CD4-positive, alpha-beta T cell treated with Interleukin-21 for 1 hour (primary cell): ENCODE results near the gene ZFHX3.

ENCODE experiments used
- DNase-seq: peaks from one replicate; pipeline ENCODE4 v3.0.0-alpha.2; 2020

Gene ZFHX3

DNA sequence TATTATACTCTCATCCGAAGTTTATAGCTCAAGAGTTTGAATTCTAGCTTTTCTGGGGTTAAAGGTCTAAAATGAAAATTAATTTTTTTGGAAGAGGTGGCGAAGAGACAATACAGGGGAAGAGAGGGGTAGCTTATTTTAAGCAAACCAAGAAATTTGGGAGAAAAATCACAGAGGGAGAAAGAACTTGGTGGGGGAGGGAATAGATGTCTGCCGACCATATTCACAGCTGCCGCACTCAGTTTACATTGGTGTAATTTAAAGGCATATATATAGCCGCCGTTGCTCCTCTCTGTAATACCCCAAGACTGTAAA lies 6.5 kb upstream of the ZFHX3 start:
- DNase-seq = no peak

DNA sequence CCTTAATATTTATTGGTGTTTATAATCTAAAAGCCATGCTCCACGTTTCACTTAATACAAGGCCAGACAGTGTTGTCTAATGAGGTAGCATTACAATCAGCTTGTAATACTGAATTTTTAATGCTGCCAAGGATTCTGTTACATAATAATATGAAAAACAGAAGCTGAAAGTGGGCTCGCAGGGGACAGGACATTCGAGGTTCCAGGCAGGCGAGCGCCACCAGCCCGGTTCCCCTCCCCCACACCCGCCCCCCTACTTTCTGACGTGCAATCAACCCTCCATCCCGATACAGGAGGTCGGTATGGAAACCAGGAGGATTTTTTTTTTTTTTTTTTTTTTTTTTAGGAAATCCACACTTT lies 6.2 kb upstream of the ZFHX3 start:
- no peak for DNase-seq

DNA sequence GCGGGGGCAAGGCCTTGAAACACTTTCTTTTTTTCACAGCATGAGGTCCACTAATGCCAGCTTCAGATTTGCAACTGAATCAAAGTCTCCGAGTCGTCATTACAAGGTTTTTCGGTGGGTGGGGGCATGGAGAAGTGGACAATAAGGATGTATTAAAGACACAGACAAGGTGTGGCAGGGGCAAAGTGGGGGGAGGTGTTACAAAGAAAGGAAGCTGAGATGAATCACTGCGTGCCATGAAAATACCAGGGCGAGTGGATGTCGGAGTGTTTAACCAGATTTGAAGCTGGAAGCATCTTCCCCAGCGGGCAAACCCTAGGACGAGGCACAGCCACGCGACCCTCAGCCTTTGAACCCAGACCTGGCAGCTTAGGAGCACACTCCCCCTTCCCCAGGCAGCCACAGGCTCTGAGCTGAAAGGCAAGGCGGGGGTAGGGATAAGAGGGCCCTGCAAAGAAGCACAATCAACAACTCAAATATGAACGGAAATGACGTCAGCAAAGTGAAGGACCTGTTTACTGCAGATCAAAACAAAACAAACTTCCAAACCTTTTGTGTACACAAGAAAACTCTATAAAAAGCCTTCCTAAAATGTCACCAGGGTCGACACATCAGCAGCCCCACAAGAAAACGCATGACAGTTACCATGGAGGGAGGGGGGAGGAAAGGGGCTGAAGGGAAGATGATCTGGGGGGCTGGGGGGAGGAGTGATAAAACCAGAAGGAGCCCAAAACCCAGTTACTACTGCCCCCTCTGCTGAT lies 5.6 kb upstream of the ZFHX3 start:
- DNase-seq = no peak

DNA sequence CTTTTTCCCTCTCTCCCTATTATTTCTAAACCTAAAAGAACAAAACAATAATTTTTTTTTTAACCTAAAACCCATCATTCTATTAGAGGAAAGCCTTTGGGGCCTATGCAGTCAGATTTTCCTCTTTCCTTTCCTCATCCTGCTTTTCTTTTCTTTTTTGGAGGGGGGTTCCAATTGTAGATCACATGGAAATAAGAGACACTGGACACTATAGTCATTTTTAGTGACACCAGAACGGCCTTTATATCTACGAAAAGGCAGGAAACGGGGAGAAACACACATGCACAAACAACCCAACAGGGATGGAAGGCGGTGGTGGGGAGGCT lies 5.1 kb upstream of the ZFHX3 start:
- no peak for DNase-seq

DNA sequence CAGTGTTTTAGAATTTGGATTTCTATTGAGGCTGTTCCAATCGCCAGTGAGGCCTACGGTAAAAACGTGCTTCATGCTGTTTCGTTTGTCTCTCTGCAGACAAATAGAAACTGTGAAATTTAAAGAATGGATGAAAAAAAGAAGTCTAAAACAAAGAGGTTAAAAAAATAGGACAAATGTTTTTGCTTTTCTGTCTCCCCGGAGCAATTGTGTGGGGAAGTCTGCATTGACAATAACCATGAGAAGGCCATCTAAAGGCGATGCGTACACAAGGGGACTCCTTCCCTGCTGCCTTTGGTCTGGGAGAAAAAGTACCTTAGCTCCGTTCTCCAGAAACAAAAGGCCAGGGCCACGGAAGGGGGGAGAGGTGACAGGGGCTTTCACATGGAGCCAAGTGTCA lies 4.6 kb upstream of the ZFHX3 start:
- no peak for DNase-seq

DNA sequence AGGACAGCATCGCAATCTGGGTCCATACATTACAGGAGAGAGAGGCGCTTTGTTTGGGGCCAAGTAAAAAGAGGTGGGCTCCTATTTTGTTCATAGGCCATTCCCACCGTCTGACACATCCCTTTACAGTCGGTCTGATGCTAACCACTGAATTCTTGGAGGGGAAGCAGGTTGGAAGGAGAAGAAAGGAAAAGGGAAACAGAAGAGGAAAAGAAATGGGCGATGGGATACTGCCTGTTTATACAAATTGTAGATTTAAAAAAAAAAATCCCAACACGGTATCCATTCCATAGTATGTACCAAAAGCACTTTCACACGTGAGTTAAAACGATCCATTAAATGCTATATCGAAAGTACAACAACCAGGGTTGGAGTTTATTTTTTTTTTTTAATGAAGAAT lies 4.0 kb upstream of the ZFHX3 start:
- DNase-seq = no peak

DNA sequence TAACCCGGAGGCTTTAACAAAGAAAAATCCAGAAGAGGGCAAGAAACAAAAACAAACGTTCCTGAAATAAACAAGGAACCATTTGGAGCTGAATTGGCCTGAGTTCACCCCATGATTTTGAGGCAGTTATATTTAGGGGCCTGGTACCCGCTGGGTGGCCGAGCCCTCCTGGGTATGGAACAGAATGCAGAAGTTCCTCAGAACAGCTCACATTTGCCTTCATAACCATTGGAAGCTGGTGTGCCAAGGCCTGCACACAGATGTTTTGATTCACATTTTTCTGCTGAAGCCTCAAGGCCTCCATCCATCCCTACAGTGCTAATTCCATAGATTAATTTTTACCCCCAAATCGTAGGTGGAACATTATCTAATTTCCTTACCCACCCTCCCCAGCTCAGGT lies 3.3 kb upstream of the ZFHX3 start:
- DNase-seq = no peak

DNA sequence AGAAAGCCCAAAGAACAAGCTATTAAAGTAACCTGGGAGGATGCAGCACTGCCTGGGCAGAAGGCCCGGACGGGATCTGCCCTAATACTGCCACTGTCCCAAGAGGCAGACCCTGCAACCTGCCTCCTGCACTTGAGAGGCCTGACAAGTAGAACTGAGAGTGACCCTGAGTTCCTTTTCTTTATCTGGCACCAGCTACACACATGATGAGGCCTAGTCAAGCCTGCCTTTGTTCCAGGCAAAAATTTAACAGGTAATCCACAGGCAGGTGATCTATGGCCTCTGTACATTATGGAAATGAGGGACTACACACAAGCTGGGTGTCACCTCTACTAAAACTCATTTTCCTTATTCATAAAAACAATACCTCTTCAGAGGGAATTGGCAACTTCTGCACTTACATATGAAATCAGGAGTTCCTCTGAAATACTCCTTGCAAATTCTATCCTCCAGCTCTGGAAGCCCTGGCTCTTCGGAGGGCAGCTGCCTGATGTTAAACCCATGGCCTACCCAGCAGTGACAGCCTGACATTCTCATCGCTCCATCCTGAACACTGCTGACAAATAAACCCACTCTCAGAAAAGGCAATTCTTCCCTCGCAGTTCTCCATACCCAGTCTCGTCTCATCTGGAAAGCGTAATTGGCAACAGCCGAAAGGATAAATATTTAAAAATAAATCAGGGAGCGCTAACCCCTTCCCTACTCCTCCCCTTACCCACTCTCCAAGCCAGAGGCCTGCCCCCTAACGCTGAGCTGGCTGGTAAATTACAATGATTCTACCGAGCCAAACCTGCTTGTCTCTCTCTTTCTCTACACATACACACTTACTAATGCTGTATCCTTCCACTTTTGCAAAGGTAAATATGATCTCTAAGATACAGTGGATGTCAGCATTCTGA lies 2.5 kb upstream of the ZFHX3 start:
- no peak for DNase-seq

DNA sequence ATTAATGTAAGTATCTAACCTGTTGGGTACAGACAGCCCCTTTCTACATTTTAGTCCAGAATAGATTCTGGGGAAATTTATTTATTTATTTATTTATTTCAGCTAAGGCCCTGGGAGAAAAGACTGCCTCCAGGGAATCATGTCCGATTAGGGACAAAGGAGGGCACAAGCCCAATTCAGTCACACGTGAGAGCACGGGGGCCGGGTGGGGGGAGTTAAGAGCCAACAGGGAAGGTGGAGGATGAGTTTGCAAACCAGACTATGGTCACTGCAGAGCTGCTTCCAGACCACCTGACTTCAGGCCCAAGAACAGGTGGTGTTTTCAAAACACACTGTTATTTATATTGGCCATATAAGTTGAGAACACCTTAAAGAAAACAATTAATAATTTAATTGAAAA lies 1.6 kb upstream of the ZFHX3 start:
- no peak for DNase-seq

DNA sequence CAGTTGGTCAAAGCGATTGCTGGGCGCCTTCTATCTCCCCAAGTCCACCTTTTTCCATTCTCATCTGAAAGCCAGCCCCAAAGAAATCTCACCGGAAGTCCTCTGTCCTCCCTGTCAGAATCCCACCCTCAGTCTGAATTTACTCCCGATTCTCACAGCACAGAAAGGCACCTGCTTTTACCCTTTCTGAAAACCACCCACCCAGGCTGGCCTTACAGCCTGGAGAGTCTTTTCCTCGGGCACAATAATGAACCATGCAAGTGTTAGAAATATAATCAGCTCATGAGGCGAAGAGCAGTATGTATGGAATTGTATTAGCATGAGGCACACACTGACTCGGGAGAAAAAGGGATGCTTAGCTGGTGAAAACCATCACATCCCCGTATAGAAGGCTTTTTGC lies 1.2 kb upstream of the ZFHX3 start:
- no peak for DNase-seq

DNA sequence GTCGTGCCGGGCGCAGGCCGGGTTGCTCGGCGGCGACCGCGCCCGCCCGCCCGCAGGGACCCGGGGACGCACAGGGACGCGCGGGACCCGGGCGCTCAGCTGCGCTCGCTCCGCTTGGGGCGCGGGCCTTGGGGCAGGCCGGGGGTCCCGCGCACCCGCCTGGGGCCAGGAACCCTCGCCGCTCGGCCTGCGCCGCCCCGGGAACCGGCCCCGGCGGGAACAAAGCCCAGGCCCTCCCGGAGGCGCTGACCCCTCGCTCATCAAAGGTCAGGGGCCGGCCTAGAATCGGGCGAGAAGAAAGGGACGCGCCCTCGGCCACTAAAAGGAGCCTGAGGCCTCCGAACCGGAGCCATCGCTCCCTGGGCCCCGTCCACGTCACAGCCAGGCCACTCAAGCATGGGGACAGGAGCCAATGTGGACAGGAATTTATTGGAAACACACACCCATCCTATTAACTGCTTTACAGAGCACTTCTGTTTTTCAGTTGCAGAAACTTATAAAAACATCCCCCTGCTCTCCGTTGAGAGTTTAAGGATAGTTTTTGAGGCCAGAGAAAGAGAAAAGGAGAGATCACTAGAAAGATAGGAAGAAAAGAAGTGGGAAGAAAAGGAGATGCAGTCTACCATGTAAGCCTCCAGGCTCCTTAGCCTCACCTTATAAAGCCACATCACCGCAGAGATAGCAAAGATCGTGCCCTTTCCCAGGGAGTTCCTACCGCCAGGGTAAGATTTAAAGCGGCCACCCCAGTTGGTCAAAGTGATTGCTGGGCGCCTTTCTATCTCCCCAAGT lies 558 bp upstream of the ZFHX3 start:
- DNase-seq = no peak

DNA sequence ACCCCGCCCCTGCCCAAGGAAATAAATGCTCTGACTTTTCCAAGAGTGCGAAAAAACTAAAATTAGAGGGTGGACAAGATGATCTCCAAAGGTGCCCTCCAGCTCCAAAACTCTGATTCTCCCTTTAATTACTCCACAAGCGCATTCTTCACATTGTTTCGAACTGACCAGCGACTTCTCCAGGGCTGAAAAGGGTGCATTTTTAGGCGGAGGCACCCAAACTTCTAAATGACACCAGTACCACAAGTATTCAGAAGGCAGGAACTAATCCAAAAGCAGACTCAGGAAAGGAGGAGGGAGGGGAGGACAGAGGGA lies 750 bp downstream of the ZFHX3 start:
- no peak for DNase-seq

DNA sequence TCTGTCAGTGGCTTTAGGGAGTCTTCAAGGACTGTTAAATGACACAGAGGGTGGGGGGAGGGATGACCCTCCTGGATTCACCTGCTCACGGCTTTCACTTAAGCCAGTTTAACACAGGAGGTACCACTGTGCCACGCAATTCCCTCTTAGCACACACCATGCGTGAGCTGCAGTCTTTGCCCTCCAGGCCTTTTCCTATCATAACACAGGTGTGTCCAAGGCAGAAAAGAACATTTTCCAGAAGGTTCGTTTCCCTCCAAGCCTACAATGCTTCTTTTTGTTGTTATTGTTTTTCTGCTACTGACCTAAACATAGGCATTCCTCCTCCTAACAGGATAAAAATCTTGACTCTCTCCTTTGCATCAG lies 1.1 kb downstream of the ZFHX3 start:
- no peak for DNase-seq

DNA sequence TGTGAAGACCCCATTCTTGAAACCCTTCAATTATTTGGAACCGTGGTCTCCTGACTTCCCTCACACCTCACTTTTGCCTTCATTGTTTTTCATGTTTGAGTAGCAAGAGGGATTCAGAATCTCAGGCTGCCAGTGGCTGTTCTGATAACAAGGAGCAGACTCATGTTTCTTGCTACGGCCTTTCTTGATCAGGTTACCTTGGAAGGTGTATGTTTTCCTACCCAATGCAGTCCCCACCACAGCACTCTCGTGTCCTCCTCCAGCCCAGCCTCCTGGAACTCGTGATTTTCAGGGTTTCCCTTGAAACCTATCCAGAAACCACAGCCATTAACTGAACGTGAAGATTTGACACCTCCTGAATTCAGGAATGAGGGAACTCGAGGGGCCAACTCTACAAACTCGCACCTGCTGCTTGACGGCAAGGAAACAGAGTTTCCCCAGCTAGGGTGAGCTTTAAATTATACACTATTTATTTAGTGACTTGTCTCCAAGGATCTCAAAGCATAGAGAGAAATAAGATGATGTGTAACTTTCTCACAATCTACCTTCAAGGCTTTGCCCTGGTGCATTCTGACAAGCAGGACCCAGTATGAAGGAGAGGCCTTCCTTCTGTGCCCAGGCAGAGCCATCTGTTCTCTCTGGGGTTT lies 1.6 kb downstream of the ZFHX3 start:
- DNase-seq = no peak

DNA sequence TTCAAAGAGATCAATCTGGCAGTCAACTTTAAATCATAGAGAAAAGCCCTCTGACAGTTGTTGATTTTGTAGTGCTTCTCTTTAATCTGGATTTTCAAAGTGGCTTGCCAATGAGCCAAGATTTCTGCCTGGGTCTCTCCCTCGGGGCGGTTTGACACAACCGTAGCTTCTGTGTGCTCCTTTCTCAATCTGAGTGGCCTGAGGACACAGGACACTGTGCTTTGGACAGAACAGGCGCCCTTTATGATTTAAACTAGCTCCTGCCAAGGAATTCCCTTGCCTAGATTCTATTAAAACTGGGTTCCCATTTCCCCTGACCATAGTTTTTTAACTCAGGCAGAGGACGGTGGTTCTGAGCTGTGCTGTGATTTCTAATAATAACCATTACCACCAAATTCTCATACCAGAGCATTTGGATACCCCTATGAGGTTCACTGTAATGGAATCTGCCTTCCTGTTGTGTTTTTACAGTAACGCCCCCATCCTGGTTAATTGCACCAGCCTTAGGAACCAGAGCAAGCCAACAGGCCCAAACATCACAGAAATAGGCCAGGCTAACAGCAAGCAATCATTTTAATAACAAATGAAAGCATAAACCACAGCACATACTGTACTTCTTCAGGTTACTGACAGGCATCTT lies 4.0 kb downstream of the ZFHX3 start:
- DNase-seq = no peak

DNA sequence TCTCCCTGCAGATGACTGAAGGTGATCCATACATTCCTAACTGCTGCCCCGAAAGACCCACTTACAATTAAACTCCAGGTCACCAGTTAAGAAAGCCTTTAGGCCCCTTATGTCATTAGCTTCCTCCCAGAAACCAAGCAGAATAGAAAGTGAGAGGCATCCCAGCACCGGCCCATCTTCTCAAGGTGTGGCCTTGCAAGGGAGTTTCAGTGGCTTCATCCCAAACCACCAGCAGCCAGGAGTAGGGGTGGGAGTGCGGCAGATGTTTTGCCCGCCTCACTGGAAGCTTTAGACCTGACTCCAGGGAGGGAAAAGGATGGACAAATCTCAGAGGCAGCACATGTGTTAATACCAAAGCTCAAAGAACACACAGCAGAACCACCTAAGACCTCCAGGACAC lies 5.1 kb downstream of the ZFHX3 start:
- no peak for DNase-seq

DNA sequence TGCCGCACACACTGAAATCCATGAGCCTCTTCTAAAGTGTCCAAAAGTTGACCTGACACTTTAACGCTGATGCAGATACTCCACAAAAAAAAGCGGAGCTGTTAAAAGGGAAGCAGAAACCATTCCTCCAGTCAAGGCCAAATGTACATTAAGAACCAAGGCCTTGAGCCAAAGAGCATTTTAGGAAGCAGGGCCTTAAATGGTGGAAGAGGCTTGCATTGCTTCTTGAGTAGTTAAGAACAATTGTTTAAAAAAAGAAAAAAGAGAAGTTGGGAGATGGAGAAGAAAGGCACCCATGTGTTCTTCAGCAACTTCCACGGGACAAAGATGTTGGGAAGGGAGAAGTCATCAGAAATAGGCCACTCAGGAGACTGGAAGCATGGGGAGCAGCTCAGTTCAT lies 6.3 kb downstream of the ZFHX3 start:
- DNase-seq = no peak

DNA sequence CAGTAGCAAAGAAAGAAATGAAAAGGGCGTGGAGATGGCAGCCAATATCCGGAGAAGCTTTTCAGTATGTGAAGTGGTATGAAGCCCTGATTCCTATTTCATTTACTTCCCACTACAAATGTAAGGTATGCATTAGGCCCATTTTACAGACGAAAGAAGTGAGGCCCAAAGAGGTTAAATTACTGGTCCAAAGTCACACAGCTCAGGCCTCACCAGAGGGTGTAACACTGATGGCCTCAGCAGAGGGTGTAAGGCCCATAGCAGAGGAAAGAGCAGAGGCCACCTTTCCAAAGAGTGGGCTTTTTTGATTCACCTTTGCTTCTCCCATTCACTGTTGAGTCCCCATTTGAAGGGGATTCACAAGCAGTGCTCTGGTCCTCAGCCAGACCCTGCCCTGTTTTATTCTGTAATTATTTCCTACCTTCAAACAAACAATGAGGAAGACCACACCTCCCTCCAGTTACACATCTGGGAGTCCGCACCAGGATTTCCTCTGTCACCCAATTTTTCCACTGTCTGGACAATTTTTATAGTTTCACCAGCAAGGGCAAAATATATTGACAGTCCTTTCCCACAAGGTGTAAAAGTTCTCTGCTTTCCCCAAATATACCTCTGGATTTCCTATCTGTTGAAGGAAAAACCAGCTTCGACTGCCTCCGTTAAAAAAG lies 7.1 kb downstream of the ZFHX3 start:
- no peak for DNase-seq

DNA sequence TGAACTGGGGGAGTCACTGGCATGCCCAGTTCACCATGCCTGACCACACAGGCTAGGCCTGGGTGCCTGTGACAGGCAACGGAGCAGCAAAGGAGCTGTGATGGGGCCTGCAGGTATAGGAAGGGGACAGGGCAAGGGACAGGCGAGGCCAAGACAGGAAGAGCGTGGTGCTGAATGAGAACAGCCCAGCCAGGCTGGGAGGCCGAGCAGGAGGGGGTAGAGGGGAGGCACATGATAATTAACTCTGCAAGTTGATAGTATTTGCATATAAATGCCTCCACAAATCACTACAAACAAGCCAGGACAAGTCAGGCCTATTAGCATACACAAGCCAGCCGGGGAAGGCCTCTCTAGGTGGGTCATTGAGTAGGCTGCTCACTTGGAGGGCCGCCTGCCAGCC lies 7.8 kb downstream of the ZFHX3 start:
- DNase-seq = no peak

DNA sequence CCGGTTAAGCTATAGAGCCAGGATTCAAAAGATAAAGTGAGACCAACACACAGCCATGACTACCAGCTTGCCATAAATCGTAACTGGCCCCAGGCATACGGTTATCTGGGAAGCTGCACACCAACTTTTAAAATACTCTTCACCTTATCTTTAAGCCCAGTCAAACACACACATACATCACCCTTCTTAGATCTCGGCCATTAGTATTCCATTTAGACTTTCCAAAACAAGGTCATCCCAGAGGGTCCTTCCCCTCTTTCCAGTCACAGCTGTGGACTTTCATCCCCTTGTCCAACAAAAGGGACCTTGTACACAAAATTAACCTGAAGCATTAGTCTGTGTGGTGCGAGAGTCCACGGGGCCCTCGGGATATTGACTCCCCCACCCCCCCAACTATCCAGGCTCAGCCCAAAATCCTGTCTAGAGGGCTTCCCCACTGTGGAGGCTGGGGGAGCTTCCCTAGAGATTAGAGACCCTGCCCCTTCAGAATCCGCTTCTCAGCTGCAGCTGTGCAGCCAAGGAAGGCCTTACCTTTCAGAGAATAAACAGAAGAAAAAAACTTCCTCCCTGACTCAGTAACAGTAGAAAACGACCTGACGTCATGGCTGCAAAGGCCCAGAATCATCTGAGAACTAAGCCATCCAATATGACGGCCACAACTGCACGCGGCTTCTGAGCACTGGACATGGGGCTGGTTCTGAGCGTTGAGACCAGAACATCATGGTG lies 9.9 kb downstream of the ZFHX3 start:
- no peak for DNase-seq

DNA sequence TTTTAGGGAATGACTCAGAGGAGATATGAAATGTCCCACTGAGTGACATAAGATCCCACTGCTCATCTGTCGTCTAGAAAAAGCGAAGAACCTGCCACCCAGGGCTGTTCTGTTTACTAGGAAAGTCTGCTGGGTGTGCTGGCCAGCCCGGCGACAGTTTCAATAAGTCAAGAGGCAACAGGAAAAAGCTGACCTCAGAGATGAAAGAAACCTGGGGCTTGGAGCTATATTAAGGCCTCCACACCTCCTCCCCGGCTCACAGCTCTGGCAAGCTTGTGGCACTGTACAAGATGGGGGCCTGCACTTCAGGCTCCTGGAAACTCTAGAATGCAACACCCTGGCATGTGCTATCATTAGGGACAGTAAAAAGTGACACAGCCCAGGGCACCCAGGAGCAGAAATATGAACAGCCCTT lies 10.6 kb downstream of the ZFHX3 start:
- DNase-seq = no peak
